Hepatocyte (in vitro differentiated cells): Measurements from ENCODE around the gene GIMAP4.

Experiments used
- EZH2phosphoT487 ChIP-seq: fragments of 200-600 bp; sonication (generic); IDR thresholded peaks from one replicate; pipeline ENCODE4 v1.6.1; 2018; ENCODE audit warnings: antibody characterized with exemption, mild to moderate bottlenecking, low read depth, moderate library complexity; ENCODE audit not compliant: unreplicated experiment, severe bottlenecking
- TF ChIP-seq, protein P1 (sequence below): fragments of 200-600 bp; sonication (generic); IDR thresholded peaks from 2 replicates; pipeline ENCODE4 v1.5.1; 2016; ENCODE audit warnings: antibody characterized with exemption, mild to moderate bottlenecking; ENCODE audit not compliant: poor library complexity

DNA sequence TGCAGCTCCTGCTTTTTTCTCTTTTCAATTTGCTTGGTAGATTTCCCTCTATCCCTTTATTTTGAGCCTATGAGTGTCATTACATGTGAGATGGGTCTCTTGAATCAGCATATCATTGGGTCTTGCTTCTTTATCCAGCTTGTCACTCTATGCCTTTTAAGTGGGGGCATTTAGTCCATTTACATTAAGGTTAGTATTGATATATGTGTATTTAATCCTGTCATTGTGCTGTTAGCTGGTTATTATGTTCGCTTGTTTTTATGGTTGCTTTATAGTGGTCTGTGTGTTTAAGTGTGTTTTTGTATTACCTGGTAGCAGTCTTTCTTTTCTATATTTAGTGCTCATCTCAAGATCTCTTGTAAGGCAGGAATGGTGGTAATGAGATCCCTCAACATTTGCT is 35.5 kb upstream of the GIMAP4 start:
- TF ChIP-seq, protein P1, sequence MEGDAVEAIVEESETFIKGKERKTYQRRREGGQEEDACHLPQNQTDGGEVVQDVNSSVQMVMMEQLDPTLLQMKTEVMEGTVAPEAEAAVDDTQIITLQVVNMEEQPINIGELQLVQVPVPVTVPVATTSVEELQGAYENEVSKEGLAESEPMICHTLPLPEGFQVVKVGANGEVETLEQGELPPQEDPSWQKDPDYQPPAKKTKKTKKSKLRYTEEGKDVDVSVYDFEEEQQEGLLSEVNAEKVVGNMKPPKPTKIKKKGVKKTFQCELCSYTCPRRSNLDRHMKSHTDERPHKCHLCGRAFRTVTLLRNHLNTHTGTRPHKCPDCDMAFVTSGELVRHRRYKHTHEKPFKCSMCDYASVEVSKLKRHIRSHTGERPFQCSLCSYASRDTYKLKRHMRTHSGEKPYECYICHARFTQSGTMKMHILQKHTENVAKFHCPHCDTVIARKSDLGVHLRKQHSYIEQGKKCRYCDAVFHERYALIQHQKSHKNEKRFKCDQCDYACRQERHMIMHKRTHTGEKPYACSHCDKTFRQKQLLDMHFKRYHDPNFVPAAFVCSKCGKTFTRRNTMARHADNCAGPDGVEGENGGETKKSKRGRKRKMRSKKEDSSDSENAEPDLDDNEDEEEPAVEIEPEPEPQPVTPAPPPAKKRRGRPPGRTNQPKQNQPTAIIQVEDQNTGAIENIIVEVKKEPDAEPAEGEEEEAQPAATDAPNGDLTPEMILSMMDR: no peak
- no peak for TF ChIP-seq EZH2phosphoT487
